ENCODE results near the gene ZNF593. TPM values are rescaled to one million over a fixed set of nuclear protein-coding genes. Genes with fewer than 3 reads are reported as not detected.

ZNF593 gene
- 10 to 100 TPM in 3 of 4 donors, not detected in 1; 18.7 to 27.2 (median 26.9) TPM for total RNA-seq

GRCh38 chr1:26169669-26170471, at the start of gene ZNF593:
Gene ZNF593 (plus strand): TSS chr1:26169908. CDS start chr1:26169984, 76 bp downstream.
- in situ Hi-C loops (cut with MboI; ENCODE audit: low pct_ligation_motif_present in 1 of 4, low pct_unique_long_range_greater_than_20kb in 1 of 4, low sequenced_read_pairs in 3 of 4) (loop anchor here in 2 of 4 donors (25.0 kb wide), 1 partner anchor 133 kb away; the partner anchor contains the start of gene SLC30A2 (in 2 of the 2)), intact Hi-C loops (cut with DNase I; ENCODE audit: low total_unique reads) (no loop called here)
- peak within 1 kb of the TSS; percentile 59 to 91 (median 62) for H3K4me3 ChIP-seq
- no peaks in the 10 kb centered on the region for H3K27me3 ChIP-seq
- peak within 1 kb of the TSS; percentile 70 to 87 (median 78) for H3K27ac ChIP-seq
- H3K9me3 ChIP-seq: no peaks in the 10 kb centered on the region
- DNase-seq: peak; percentile 94
- H3K4me1 ChIP-seq: peaks cover 8 to 19% (median 12%) of the 10 kb centered on the region in 4 donors
- 3% methylated on average over 36 of the region's 76 CpGs; no CpG with 5 or more reads in 1 of the 2 donors for WGBS, 2 donors (ENCODE audit: low coverage in 1 of 2)
- H3K36me3 ChIP-seq: no peaks in the 10 kb centered on the region
- TF ChIP-seq POLR2A (IDR thresholded peaks at IDR 0.05) (peak; percentile 72), EP300 (IDR thresholded peaks at IDR 0.05; ENCODE audit: low read depth) (no peak), POLR2AphosphoS5 (IDR thresholded peaks at IDR 0.05) (peak; percentile 62 to 88 (median 76))
- TF ChIP-seq, protein P1, sequence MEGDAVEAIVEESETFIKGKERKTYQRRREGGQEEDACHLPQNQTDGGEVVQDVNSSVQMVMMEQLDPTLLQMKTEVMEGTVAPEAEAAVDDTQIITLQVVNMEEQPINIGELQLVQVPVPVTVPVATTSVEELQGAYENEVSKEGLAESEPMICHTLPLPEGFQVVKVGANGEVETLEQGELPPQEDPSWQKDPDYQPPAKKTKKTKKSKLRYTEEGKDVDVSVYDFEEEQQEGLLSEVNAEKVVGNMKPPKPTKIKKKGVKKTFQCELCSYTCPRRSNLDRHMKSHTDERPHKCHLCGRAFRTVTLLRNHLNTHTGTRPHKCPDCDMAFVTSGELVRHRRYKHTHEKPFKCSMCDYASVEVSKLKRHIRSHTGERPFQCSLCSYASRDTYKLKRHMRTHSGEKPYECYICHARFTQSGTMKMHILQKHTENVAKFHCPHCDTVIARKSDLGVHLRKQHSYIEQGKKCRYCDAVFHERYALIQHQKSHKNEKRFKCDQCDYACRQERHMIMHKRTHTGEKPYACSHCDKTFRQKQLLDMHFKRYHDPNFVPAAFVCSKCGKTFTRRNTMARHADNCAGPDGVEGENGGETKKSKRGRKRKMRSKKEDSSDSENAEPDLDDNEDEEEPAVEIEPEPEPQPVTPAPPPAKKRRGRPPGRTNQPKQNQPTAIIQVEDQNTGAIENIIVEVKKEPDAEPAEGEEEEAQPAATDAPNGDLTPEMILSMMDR (IDR thresholded peaks at IDR 0.05): peak; percentile 86 to 99 (median 93)

DNA sequence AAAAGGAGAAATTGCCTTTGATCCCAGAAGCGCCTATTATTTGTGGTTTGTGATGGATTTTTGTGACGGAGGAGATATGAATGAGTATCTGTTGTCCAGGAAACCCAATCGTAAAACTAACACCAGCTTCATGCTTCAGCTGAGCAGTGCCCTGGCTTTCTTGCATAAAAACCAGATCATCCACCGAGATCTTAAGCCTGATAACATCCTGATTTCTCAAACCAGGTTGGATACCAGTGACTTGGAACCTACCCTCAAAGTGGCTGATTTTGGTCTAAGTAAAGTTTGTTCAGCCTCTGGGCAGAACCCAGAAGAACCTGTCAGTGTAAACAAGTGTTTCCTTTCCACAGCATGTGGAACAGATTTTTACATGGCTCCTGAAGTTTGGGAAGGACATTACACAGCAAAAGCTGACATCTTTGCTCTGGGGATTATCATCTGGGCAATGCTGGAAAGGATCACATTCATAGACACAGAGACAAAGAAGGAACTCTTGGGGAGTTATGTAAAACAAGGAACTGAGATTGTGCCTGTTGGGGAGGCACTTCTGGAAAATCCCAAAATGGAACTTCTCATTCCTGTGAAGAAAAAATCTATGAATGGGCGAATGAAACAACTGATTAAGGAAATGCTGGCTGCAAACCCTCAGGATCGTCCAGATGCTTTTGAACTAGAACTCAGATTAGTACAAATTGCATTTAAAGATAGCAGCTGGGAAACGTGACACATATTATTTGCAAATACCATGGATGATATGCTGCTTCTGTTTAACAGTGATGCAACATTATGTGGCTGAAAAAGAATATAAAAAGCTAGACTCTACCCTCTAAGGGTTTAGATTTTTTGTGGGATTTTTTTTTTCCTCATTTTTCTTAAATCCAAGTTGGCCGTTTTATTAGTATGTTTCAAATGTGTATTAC, 47.6 kb upstream of the ZNF593 start:
- intact Hi-C loops (cut with DNase I; ENCODE audit: low total_unique reads): no loop called here
- TF ChIP-seq POLR2AphosphoS5 (IDR thresholded peaks at IDR 0.05): peak in 1 of 3 donors; percentile 76
- no peak for TF ChIP-seq EP300 (IDR thresholded peaks at IDR 0.05; ENCODE audit: low read depth)
- TF ChIP-seq POLR2A (IDR thresholded peaks at IDR 0.05): no peak
- TF ChIP-seq, protein P1 (IDR thresholded peaks at IDR 0.05): no peak
- Histone ChIP-seq H3K27ac (peak overlapping the region; percentile 45 to 95 (median 76)), H3K4me1 (peaks cover 12 to 67% (median 38%) of the 10 kb centered on the region in 4 donors), H3K4me3 (no peak overlapping the region), H3K36me3 (peaks cover 0 to 8% (median 2%) of the 10 kb centered on the region in 4 donors), H3K9me3 (no peaks in the 10 kb centered on the region), H3K27me3 (no peaks in the 10 kb centered on the region)
- in situ Hi-C loops (cut with MboI; ENCODE audit: low pct_ligation_motif_present in 1 of 4, low pct_unique_long_range_greater_than_20kb in 1 of 4, low sequenced_read_pairs in 3 of 4): no loop called here
- no peak for DNase-seq
- WGBS, 2 donors (ENCODE audit: low coverage in 1 of 2): 51 to 55% methylated on average over 7 to 8 of the region's 8 CpGs

DNA sequence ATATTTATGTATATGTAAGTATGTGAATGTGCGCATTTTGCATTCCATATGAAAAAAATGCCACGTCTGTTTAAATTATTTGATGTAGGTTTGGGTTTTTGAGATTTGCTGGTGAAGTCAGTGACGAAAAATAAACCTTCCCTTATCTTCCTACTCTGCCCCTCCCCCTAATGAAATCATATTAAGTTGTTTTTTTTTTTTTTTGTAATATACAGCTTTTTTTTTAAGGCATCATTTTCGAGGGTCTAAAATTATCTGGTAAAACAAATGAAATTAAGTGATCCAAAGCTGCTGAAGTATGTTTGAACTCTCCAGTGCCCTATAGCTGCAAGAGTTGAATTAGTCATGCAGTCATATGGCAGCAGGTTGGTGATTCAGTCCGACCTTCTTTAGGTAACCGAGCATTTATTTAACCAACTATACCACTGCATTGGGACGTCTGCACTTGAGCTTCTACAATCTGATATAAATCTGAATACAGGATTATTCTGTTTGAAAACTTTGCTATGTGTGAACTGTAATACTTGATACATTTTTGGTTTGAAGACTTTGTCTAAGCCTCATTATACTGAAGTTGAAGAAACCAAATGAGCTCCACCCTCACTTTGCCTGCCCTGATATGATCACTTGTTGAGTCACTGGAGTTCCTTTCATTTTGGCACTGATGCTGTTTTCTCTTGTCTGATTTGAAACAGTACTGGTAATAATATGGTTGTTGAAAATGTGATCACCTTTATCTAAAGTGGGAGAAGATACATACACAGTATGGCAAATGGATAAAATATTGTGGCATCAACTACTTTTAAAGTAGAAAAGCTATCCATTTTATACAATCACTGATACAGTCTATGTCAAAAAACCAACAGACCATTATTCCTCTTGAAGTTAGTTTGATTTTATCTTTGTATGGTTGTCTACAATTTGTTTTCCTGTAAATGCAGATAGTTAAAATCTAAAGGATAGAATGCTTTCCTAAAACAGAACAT, 46.4 kb upstream of the ZNF593 start:
- Histone ChIP-seq H3K36me3 (peaks cover 0 to 8% (median 0%) of the 10 kb centered on the region in 4 donors), H3K9me3 (no peaks in the 10 kb centered on the region), H3K4me3 (no peak overlapping the region), H3K4me1 (peaks cover 12 to 73% (median 46%) of the 10 kb centered on the region in 4 donors), H3K27ac (peak overlapping the region; percentile 18 to 95 (median 68)), H3K27me3 (no peaks in the 10 kb centered on the region)
- TF ChIP-seq POLR2A (IDR thresholded peaks at IDR 0.05): no peak
- TF ChIP-seq POLR2AphosphoS5 (IDR thresholded peaks at IDR 0.05): no peak
- TF ChIP-seq, protein P1 (IDR thresholded peaks at IDR 0.05): no peak
- TF ChIP-seq EP300 (IDR thresholded peaks at IDR 0.05; ENCODE audit: low read depth): no peak
- intact Hi-C loops (cut with DNase I; ENCODE audit: low total_unique reads) (no loop called here), in situ Hi-C loops (cut with MboI; ENCODE audit: low pct_ligation_motif_present in 1 of 4, low pct_unique_long_range_greater_than_20kb in 1 of 4, low sequenced_read_pairs in 3 of 4) (no loop called here)
- WGBS, 2 donors (ENCODE audit: low coverage in 1 of 2): 88 to 91% methylated on average over 7 of the region's 7 CpGs
- no peak for DNase-seq

Data from transverse colon (tissue), 4 donors.